Endothelial cell of umbilical vein (primary cell): ENCODE measurements around the gene GAPDHS. TPM values are rescaled to one million over a fixed set of nuclear protein-coding genes. Genes with fewer than 3 reads are reported as not detected.

Experiments used
- BruUV-seq: library from RNA; stranded (reverse); fragments of 400-500 nt; replicated peaks from 2 replicates; lab custom pipeline; 2021; lab: Mats Ljungman, UMichigan
- CTCF ChIA-PET: fragments of 300-600, 350-600 bp; sonication (Branson Sonifier 250); formaldehyde crosslinking; loops from one replicate; lab custom pipeline; 2021; ENCODE audit warnings: antibody characterized with exemption, inconsistent platforms; lab: Charles Lee
- POLR2A ChIA-PET: fragments of 300-600, 350-600 bp; sonication (Branson Sonifier 250); formaldehyde crosslinking; loops from one replicate; lab custom pipeline; 2021; ENCODE audit warnings: antibody characterized with exemption, inconsistent platforms; lab: Charles Lee
- DNase-seq: peaks from one replicate; pipeline ENCODE4 v3.0.0-alpha.2; 2011; ENCODE audit warnings: low read depth, low spot score
- FAIRE-seq: peaks from 2 replicates; lab custom pipeline; 2011; peaks lifted over from hg19 to GRCh38; lab: Jason Lieb, UNC
- H2AFZ ChIP-seq: 2 replicates; pipeline ENCODE4 v1.6.0; 2012; ENCODE audit warnings: low read depth, low read length, control low read depth, inconsistent platforms
- H3K27ac ChIP-seq: 2 replicates; pipeline ENCODE4 v1.5.1; 2011; ENCODE audit warnings: low read depth, mild to moderate bottlenecking, control low read depth, low read length, moderate library complexity; ENCODE audit not compliant: insufficient read depth
- H3K27me3 ChIP-seq, 2 experiments: 2 replicates each; pipeline versions ENCODE4 v1.6.0 to v1.6.1; 2011; ENCODE audit warnings: low read length in 2 of 2, mixed read lengths in 1 of 2; ENCODE audit not compliant: control insufficient read depth in 2 of 2, insufficient read depth in 2 of 2
- H3K36me3 ChIP-seq, 2 experiments: 2 replicates in 1 of 2; 3 replicates in 1 of 2; pipeline ENCODE4 v1.5.1; 2011; ENCODE audit warnings: low read length in 2 of 2, mild to moderate bottlenecking in 1 of 2, moderate library complexity in 1 of 2; ENCODE audit not compliant: control insufficient read depth in 2 of 2, insufficient read depth in 2 of 2; ENCODE audit errors: extremely low read depth in 1 of 2
- H3K4me1 ChIP-seq: 3 replicates; pipeline ENCODE4 v1.5.1; 2011; ENCODE audit warnings: mild to moderate bottlenecking, low read length; ENCODE audit not compliant: control insufficient read depth, insufficient read depth; ENCODE audit errors: extremely low read depth
- H3K4me2 ChIP-seq: 2 replicates; pipeline ENCODE4 v1.6.1; 2011; ENCODE audit warnings: low read length, control low read depth, mixed read lengths; ENCODE audit not compliant: insufficient read depth
- H3K4me3 ChIP-seq, 3 experiments: fragments of 200-600 bp in 1 of 3; sonication (generic), shearing (Covaris generic) in 1 of 3; replicated peaks in 1 of 3; 2 replicates each; pipeline ENCODE4 v1.5.1; 2011 to 2016; ENCODE audit warnings: control low read depth in 3 of 3, low read length in 3 of 3, mild to moderate bottlenecking in 2 of 3, inconsistent platforms in 1 of 3, low read depth in 1 of 3, moderate library complexity in 1 of 3; ENCODE audit not compliant: insufficient read depth in 1 of 3
- H3K79me2 ChIP-seq: 2 replicates; pipeline ENCODE4 v1.6.0; 2012; ENCODE audit warnings: low read length, inconsistent platforms; ENCODE audit not compliant: control insufficient read depth, insufficient read depth
- H3K9ac ChIP-seq: replicated peaks from 2 replicates; pipeline ENCODE3; 2011; ENCODE audit warnings: low read length, control low read depth; ENCODE audit not compliant: insufficient read depth; ENCODE audit errors: extremely low read depth
- H3K9me1 ChIP-seq: replicated peaks from 3 replicates; pipeline ENCODE4 v1.6.0; 2011; ENCODE audit warnings: mild to moderate bottlenecking, low read length; ENCODE audit not compliant: control insufficient read depth, insufficient read depth; ENCODE audit errors: extremely low read depth
- H3K9me3 ChIP-seq: replicated peaks from 2 replicates; pipeline ENCODE4 v1.5.1; 2012; ENCODE audit warnings: low read length, inconsistent platforms; ENCODE audit not compliant: control insufficient read depth, insufficient read depth
- H4K20me1 ChIP-seq: replicated peaks from 2 replicates; pipeline ENCODE3; 2011; ENCODE audit warnings: mild to moderate bottlenecking, low read length; ENCODE audit not compliant: control insufficient read depth, insufficient read depth; ENCODE audit errors: extremely low read depth
- CTCF ChIP-seq, 2 donors: IDR thresholded peaks; 1 replicate in 1 of 2; 2 replicates in 1 of 2; pipeline ENCODE4 v1.5.1; 2011; ENCODE audit warnings: low read length in 2 of 2, mild to moderate bottlenecking in 2 of 2, moderate library complexity in 2 of 2, control low read depth in 1 of 2, inconsistent platforms in 1 of 2, low read depth in 1 of 2; ENCODE audit not compliant: insufficient read depth in 1 of 2; ENCODE audit errors: extremely low read depth in 1 of 2
- EZH2 ChIP-seq: IDR thresholded peaks from 2 replicates; pipeline ENCODE4 v1.6.1; 2012; ENCODE audit warnings: borderline replicate concordance, low read depth, mild to moderate bottlenecking, moderate library complexity, low read length, inconsistent platforms; ENCODE audit not compliant: severe bottlenecking
- FOS ChIP-seq: IDR thresholded peaks from 2 replicates; pipeline ENCODE4 v1.6.1; 2011; ENCODE audit warnings: mild to moderate bottlenecking, low read length, moderate library complexity, borderline replicate concordance; ENCODE audit not compliant: insufficient read depth
- GATA2 ChIP-seq: IDR thresholded peaks from 2 replicates; pipeline ENCODE4 v1.7.0; 2011; ENCODE audit warnings: low read depth, mild to moderate bottlenecking, moderate library complexity, mixed read lengths, low read length; ENCODE audit not compliant: insufficient read length, insufficient read depth
- JUN ChIP-seq: IDR thresholded peaks from 2 replicates; pipeline ENCODE4 v1.6.1; 2011; ENCODE audit warnings: borderline replicate concordance, low read depth; ENCODE audit not compliant: insufficient read length, insufficient read depth
- MAX ChIP-seq: IDR thresholded peaks from 2 replicates; pipeline ENCODE4 v1.6.1; 2011; ENCODE audit not compliant: insufficient read depth, insufficient read length
- MYC ChIP-seq: IDR thresholded peaks from one replicate; pipeline ENCODE4 v1.6.1; 2011; ENCODE audit warnings: mild to moderate bottlenecking, low read depth, low read length
- POLR2A ChIP-seq: IDR thresholded peaks from 2 replicates; pipeline ENCODE4 v1.6.1; 2012; ENCODE audit warnings: low read depth, mild to moderate bottlenecking, control low read depth, low read length
- POLR2AphosphoS5 ChIP-seq: IDR thresholded peaks from 2 replicates; pipeline ENCODE4 v1.6.1; 2012; ENCODE audit warnings: low read depth, mild to moderate bottlenecking, control low read depth, low read length, moderate library complexity; ENCODE audit not compliant: insufficient read depth
- dilution Hi-C: fragments of 300-500 bp; cut with MboI; formaldehyde crosslinking; loops from one replicate; pipeline ENCODE4 v1.15.0; 2019; ENCODE audit warnings: low sequenced_read_pairs; ENCODE audit not compliant: extremely low pct_ligation_motif_present
- intact Hi-C: fragments of 100-400 bp; cut with micrococcal nuclease; formaldehyde crosslinking; loops from one replicate; pipeline ENCODE4 v1.10.0; 2022
- polyA plus RNA-seq, 4 experiments: library from polyadenylated mRNA; depleted of rRNA in 3 of 4; stranded (reverse) in 3 of 4; unstranded in 1 of 4; fragments of >200 nt; gene quantifications; 2 replicates each; pipeline versions ENCODE4 v1.2.1 to v1.2.3, GENCODE V29; 2011 to 2012; ENCODE audit warnings: missing spikeins in 1 of 4
- total RNA-seq: library from RNA; stranded (reverse); gene quantifications from 2 replicates; pipeline ENCODE4 v1.2.3, GENCODE V29; 2021

Gene GAPDHS
- total and polyA plus RNA-seq, 2 donors (not counting 3 experiments of a cell fraction or from before 2014, with no cell fraction given) = not detected

- CTCF ChIA-PET = no interaction called here
- TF ChIP-seq EZH2 = no peak
- no peak for TF ChIP-seq POLR2AphosphoS5
- TF ChIP-seq MYC = no peak
- TF ChIP-seq POLR2A = no peak
- Histone ChIP-seq H3K9me3 (no peaks in the 10 kb centered on the region), H4K20me1 (no peaks in the 10 kb centered on the region), H3K27me3 (peaks cover 0 to 1% of the 10 kb centered on the region in 2 experiments), H3K4me1 (peaks cover 6% of the 10 kb centered on the region), H3K27ac (no peak overlapping the region), H2AFZ (no peak overlapping the region), H3K36me3 (no peaks in the 10 kb centered on the region), H3K9me1 (no peaks in the 10 kb centered on the region), H3K9ac (no peak overlapping the region), H3K4me2 (no peak overlapping the region), H3K4me3 (no peak overlapping the region), H3K79me2 (peaks cover 4% of the 10 kb centered on the region)
- POLR2A ChIA-PET = no interaction called here
- FAIRE-seq (no peak), DNase-seq (no peak)
- intact Hi-C loops (no loop called here), dilution Hi-C loops (no loop called here)
- BruUV-seq = no TSS peak
Measured at GRCh38 chr19:35539850-35540249, 6.6 kb downstream of the GAPDHS start.

GRCh38 chr19:35540356-35540927, 7.2 kb downstream of the GAPDHS start:
- Histone ChIP-seq H3K9me1 (no peaks in the 10 kb centered on the region), H3K27me3 (no peaks in the 10 kb centered on the region), H2AFZ (no peak overlapping the region), H3K9me3 (no peaks in the 10 kb centered on the region), H3K27ac (no peak overlapping the region), H3K36me3 (no peaks in the 10 kb centered on the region), H3K4me3 (no peak overlapping the region), H3K9ac (no peak overlapping the region), H4K20me1 (no peaks in the 10 kb centered on the region), H3K79me2 (peaks cover 6% of the 10 kb centered on the region), H3K4me1 (peaks cover 6% of the 10 kb centered on the region), H3K4me2 (no peak overlapping the region)
- dilution Hi-C loops (no loop called here), intact Hi-C loops (no loop called here)
- TF ChIP-seq EZH2 (no peak), CTCF (IDR thresholded peaks at IDR 0.05; ENCODE audit: extremely low read depth in 1 of 2, insufficient read depth in 1 of 2, low read depth in 1 of 2, low read length in 2 of 2) (no peak), MYC (no peak), FOS (no peak), GATA2 (no peak), POLR2A (no peak), JUN (no peak), MAX (no peak), POLR2AphosphoS5 (no peak)
- POLR2A ChIA-PET = no interaction called here
- no TSS peak for BruUV-seq
- no peak for FAIRE-seq
- CTCF ChIA-PET = no interaction called here
- DNase-seq = no peak
